GM18517 (cell line): ENCODE data around the gene F7.

ENCODE experiments used
- ATAC-seq: cut with Tn5 transposase; IDR thresholded peaks from one replicate; pipeline ENCODE4 v1.9.1; 2021; ENCODE audit warnings: mild to moderate bottlenecking, moderate library complexity; ENCODE audit not compliant: unreplicated experiment

The F7 gene

GRCh38 chr13:113116206-113116800 is 10.7 kb downstream of the F7 start:
- no peak for ATAC-seq

DNA sequence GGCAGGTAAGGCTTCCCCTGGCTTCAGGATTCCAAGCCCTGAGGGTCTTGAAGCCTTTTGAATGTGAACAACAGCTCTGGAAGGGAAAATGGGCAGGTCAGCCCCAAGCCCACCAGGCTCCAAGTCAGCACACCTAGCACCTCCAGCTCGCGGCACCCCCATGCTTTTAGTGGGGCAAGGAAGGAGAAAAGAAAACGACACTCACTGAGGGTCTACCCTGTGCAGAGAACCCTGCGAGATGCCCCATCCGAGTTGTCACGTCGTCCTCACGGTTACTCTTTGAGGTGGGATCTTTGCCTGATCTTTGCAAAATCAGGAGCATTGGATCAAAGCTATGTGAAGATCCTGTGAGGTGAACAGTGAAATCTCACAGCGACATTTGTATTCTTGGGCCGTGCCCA is 11.3 kb downstream of the F7 start:
- ATAC-seq = no peak

DNA sequence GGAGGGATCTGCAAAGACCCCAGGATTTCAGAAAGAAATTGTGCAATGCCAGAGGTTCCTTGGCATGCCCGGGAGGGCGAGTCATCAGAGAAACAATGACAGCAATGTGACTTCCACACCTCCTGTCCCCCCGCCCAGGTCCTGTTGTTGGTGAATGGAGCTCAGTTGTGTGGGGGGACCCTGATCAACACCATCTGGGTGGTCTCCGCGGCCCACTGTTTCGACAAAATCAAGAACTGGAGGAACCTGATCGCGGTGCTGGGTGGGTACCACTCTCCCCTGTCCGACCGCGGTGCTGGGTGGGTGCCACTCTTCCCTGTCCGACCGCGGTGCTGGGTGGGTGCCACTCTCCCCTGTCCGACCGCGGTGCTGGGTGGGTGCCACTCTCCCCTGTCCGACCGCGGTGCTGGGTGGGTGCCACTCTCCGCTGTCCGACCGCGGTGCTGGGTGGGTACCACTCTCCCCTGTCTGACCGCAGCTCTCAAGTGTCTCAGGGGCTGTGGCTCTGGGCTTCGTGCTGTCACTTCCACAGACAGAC is 11.8 kb downstream of the F7 start:
- ATAC-seq = no peak

DNA sequence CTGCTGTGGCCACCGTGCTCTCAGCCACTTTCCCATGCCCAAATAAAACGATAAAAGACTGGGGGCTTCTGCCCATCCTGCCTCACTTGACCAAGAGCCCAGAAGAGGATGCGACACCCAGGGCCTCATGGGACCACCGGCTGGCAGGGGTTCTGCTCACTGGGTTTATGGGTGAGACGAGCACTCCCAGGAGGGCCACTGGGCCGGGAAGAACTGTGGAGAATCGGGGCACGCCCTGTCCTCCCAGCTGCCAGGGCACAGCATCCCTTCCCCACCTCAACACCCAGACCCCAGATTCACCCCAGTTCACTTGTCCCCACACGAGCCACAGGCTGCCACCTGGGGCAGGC is 12.3 kb downstream of the F7 start:
- no peak for ATAC-seq

- ATAC-seq = no peak
These were observed 12.8 kb downstream of the F7 start for GRCh38 chr13:113118261-113119021.

- ATAC-seq = no peak
These were observed 13.7 kb downstream of the F7 start for GRCh38 chr13:113119166-113119821.

GRCh38 chr13:113119822-113120189 is 14.2 kb downstream of the F7 start:
- no peak for ATAC-seq

DNA sequence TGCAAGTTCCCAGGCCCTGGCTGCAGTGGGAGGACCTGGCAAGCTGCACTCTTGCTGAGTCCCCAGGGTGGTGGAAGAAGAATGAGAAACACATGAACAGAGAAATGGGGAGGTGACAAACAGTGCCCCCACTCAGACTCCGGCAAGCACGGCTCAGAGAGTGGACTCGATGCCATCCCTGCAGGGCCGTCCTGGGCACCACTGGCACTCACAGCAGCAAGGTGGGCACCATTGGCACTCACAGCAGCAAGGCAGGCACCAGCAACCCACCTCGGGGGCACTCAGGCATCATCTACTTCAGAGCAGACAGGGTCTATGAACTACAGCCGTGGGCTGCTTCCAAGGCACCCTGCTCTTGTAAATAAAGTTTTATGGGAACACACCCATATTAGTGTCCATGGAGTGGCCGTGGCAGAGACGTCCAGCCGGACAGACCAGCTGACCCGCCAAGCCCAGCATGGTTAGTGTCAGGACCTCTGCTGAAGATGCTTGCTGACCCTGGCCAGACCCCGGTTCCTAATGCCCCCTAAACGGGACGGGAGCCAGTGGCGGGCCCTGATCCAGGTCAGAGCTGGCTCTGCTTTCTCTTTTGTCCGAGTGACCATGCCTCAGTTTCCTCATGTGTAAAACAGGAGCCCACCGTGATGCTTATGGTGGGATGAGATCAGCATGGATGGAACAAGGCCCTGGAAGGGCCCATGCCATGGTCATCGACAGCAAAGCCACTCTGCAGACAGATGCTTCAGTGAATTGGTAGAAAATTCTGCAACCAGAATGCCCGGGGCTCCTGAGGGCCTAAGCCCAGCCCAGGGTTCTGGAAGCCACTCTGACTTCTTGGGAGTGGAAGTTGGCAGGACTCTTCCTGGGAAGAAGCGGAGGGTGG is 14.9 kb downstream of the F7 start:
- no peak for ATAC-seq

GRCh38 chr13:113121183-113121927 is 15.8 kb downstream of the F7 start:
- ATAC-seq = no peak

- no peak for ATAC-seq
These were observed 16.4 kb downstream of the F7 start for GRCh38 chr13:113121928-113122471.

GRCh38 chr13:113122550-113123225 is 17.1 kb downstream of the F7 start, which contains the start of gene F10:
Gene F10 (plus strand): TSS chr13:113122799. CDS start chr13:113122856, 57 bp downstream.
- no peak for ATAC-seq

- ATAC-seq = no peak
These were observed 17.9 kb downstream of the F7 start for GRCh38 chr13:113123226-113124201.

DNA sequence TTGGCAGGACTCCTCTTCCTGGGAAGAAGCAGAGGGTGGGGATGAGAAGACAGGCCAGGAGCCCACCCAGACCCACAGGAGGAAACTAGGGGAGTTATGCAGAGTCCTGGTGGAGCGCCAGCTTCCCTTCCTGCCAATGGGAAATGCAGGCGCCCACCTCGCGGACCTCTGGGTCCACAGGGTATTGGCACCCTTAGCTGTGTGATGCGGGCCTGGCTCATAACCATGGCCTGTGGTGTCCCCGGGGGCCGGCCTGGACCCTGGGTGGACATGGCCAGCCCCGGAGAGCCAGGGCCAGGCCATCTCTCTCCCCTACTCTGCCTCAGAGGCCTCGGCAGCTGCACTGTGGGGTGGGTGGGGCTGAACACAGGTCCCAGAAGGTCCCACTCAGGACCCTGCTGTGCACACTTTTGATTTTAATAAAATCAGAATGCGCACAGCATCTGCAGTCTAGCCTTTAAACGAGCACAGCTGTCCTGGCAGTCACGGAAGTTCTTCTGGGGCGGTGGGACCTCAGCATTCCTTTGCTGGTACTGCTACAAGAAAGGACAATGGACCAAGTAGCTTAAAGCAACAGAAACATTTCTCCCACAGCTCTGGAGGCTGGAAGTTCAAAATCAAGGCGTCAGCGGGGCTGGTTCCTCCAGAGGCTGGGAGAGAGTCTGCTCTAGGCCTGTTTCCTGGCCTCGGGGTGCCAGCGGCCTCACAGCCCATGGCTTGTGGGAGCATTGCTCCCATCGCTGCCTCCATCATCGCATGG is 18.8 kb downstream of the F7 start:
- ATAC-seq = no peak

DNA sequence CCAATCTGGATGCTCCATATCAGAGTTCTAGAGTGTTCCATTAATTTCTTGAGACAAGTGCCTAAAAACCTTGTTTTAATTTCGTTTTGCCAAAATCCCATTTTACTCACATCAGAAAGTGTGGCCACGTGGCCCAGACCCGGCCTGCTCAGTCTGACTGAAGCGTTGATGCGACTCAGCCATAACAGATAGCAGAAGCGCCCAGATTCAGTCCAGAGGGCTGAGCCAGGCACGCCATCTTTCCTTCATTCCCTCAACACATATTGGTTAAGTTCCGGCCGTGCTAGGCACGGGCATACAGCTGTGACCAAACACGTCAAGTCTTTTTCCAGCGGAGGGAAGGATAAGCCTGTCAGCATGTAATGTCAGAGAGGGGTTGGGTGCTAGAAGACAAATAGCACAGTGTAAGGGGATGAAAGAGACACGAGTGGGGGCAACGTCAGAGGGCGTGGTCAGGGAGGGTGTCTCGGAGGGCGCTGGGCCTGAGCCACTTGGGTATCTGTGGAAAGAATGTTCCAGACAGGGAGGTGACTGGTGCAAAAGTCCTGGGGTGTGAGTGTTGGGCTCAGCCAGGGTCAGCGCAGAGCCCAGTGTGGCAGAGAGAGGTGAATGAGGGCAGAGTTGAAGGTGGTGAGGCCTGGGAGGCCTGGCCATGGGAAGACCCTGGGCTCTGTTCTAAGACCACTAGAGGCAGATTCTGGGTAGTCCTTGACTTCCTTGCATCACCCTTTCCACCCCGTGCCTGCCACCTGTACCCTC is 20.1 kb downstream of the F7 start:
- ATAC-seq = no peak

GRCh38 chr13:113126265-113127150 is 20.9 kb downstream of the F7 start:
- ATAC-seq = no peak

- ATAC-seq = no peak
These were observed 23.9 kb downstream of the F7 start for GRCh38 chr13:113129480-113129879.
